ENCODE results near the gene PBX3. TPM values are rescaled to one million over a fixed set of nuclear protein-coding genes. Genes with fewer than 3 reads are reported as not detected.

The PBX3 gene
- total RNA-seq, 1 experiment from 2014 or later, result 1.5 TPM

DNA sequence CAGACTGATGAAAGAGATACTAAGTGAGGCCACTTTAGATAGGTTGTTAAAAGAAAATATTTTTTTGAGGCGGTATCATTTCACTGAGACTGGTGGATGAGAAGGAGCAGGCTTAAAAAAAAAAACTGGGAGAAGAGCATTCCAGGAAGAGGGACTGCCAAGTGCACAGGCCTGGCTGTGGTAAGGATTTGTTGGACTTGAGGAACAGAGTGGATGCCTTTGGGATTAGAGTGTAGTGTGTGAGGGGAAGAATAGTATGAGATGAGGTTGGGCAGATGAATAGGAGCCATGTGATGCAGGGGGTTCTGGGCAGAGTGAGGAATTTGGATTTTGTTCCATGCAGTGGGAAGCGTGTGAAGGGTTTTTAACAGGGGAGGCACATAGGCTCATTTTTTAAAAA, 57.9 kb downstream of the PBX3 start:
- DNase-seq (ENCODE audit: low spot score), result no peak
- POLR2A ChIA-PET (ENCODE audit: low non-redundant PET), result no interaction called here
- Histone ChIP-seq H3K27me3 (replicated peaks; ENCODE audit: insufficient read depth, low read depth, low read length, poor library complexity) (peaks cover 37% of the 10 kb centered on the region), H3K4me1 (ENCODE audit: insufficient read depth, low read length, poor library complexity, severe bottlenecking) (no peaks in the 10 kb centered on the region), H3K4me3 (ENCODE audit: low read depth, low read length, poor library complexity, severe bottlenecking) (no peak overlapping the region), H3K9me3 (ENCODE audit: low read depth, low read length, poor library complexity, severe bottlenecking) (no peaks in the 10 kb centered on the region), H3K36me3 (ENCODE audit: insufficient read depth, low read length, poor library complexity, severe bottlenecking) (no peaks in the 10 kb centered on the region), H3K27ac (ENCODE audit: low read depth, low read length, poor library complexity, severe bottlenecking) (no peak overlapping the region)
- no peak for TF ChIP-seq EZH2 (IDR thresholded peaks at IDR 0.05; ENCODE audit: borderline replicate concordance, low read depth, low read length, poor library complexity, severe bottlenecking)
- TF ChIP-seq, protein P1, sequence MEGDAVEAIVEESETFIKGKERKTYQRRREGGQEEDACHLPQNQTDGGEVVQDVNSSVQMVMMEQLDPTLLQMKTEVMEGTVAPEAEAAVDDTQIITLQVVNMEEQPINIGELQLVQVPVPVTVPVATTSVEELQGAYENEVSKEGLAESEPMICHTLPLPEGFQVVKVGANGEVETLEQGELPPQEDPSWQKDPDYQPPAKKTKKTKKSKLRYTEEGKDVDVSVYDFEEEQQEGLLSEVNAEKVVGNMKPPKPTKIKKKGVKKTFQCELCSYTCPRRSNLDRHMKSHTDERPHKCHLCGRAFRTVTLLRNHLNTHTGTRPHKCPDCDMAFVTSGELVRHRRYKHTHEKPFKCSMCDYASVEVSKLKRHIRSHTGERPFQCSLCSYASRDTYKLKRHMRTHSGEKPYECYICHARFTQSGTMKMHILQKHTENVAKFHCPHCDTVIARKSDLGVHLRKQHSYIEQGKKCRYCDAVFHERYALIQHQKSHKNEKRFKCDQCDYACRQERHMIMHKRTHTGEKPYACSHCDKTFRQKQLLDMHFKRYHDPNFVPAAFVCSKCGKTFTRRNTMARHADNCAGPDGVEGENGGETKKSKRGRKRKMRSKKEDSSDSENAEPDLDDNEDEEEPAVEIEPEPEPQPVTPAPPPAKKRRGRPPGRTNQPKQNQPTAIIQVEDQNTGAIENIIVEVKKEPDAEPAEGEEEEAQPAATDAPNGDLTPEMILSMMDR (conservative IDR thresholded peaks at IDR 0.05; ENCODE audit: low read depth, low read length), result no peak
- intact Hi-C loops (cut with micrococcal nuclease; ENCODE audit: unreplicated experiment), result no loop called here
- no TSS peak for BruUV-seq (replicated peaks)
- CTCF ChIA-PET, result no interaction called here

DNA sequence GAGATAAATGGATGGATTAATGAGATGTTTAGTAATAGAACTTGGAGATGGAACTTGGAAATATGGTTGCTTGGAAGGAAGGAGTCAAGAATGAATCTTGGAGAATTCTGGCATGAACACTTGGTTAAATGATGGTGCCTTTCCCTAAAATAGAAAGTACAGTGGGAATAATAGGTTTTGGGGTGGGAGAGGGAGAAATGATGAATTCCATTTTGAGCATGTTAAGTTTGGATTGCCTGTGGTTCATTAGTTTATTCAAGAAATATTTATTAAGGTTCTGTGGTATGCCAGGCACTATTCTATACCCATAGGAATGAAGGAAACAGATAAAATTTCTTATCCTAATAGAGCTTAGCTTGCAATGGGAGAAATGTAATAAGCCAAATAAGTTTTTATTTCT, 58.4 kb downstream of the PBX3 start:
- H3K27me3 ChIP-seq (replicated peaks; ENCODE audit: insufficient read depth, low read depth, low read length, poor library complexity), result peaks cover 36% of the 10 kb centered on the region
- H3K4me3 ChIP-seq (ENCODE audit: low read depth, low read length, poor library complexity, severe bottlenecking), result no peak overlapping the region
- ChIA-PET POLR2A (ENCODE audit: low non-redundant PET) (no interaction called here), CTCF (no interaction called here)
- BruUV-seq (replicated peaks), result no TSS peak
- H3K27ac ChIP-seq (ENCODE audit: low read depth, low read length, poor library complexity, severe bottlenecking), result no peak overlapping the region
- no peaks in the 10 kb centered on the region for H3K4me1 ChIP-seq (ENCODE audit: insufficient read depth, low read length, poor library complexity, severe bottlenecking)
- H3K9me3 ChIP-seq (ENCODE audit: low read depth, low read length, poor library complexity, severe bottlenecking), result no peaks in the 10 kb centered on the region
- no peaks in the 10 kb centered on the region for H3K36me3 ChIP-seq (ENCODE audit: insufficient read depth, low read length, poor library complexity, severe bottlenecking)
- intact Hi-C loops (cut with micrococcal nuclease; ENCODE audit: unreplicated experiment), result no loop called here
- no peak for DNase-seq (ENCODE audit: low spot score)
- no peak for TF ChIP-seq EZH2 (IDR thresholded peaks at IDR 0.05; ENCODE audit: borderline replicate concordance, low read depth, low read length, poor library complexity, severe bottlenecking)
- TF ChIP-seq, protein P1 (conservative IDR thresholded peaks at IDR 0.05; ENCODE audit: low read depth, low read length), result no peak

DNA sequence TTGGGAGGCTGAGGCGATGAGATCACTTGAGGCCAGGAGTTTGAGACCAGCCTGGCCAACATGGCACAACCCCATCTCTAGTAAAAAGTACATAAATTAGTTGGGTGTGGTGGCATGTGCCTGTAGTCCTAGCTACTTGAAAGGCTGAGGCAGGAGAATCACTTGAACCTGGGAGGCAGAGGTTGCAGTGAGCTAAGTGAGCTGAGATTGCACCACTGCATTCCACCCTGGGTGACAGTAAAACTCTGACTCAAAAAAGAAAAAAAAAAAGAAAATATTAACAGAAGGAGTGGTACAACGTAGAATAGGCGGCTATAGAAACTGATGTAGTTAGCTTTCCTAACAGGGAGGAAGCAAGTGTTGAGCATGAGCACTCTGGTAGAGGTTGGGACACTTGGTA, 59.9 kb downstream of the PBX3 start:
- CTCF ChIA-PET, result no interaction called here
- DNase-seq (ENCODE audit: low spot score), result no peak
- Histone ChIP-seq H3K4me3 (ENCODE audit: low read depth, low read length, poor library complexity, severe bottlenecking) (no peak overlapping the region), H3K27ac (ENCODE audit: low read depth, low read length, poor library complexity, severe bottlenecking) (no peak overlapping the region), H3K27me3 (replicated peaks; ENCODE audit: insufficient read depth, low read depth, low read length, poor library complexity) (peaks cover 36% of the 10 kb centered on the region), H3K36me3 (ENCODE audit: insufficient read depth, low read length, poor library complexity, severe bottlenecking) (no peaks in the 10 kb centered on the region), H3K4me1 (ENCODE audit: insufficient read depth, low read length, poor library complexity, severe bottlenecking) (no peaks in the 10 kb centered on the region), H3K9me3 (ENCODE audit: low read depth, low read length, poor library complexity, severe bottlenecking) (no peaks in the 10 kb centered on the region)
- TF ChIP-seq, protein P1 (conservative IDR thresholded peaks at IDR 0.05; ENCODE audit: low read depth, low read length), result no peak
- no peak for TF ChIP-seq EZH2 (IDR thresholded peaks at IDR 0.05; ENCODE audit: borderline replicate concordance, low read depth, low read length, poor library complexity, severe bottlenecking)
- intact Hi-C loops (cut with micrococcal nuclease; ENCODE audit: unreplicated experiment), result no loop called here
- BruUV-seq (replicated peaks), result no TSS peak
- POLR2A ChIA-PET (ENCODE audit: low non-redundant PET), result interaction anchor here (0.7 kb wide), 1 partner anchor 29 kb away, joined by 5 read pairs; no protein-coding TSS in a partner anchor
